HCT116 (cell line): ENCODE data around the gene OR10A6. TPM values are rescaled to one million over a fixed set of nuclear protein-coding genes. Genes with fewer than 3 reads are reported as not detected.

Experiments
- ATAC-seq: fragments of 200-7000 bp; cut with Tn5 transposase; 2 replicates; pipeline ENCODE4 v1.9.1; 2020; ENCODE audit warnings: mild to moderate bottlenecking, moderate library complexity
- BruUV-seq: library from RNA; stranded (reverse); fragments of 400-500 nt; replicated peaks from 2 replicates; lab custom pipeline; 2021; lab: Mats Ljungman, UMichigan
- CTCF ChIA-PET: fragments of 300-600 bp; sonication (Branson Sonifier 250); formaldehyde crosslinking; loops from one replicate; lab custom pipeline; 2021; ENCODE audit warnings: antibody characterized with exemption; lab: Charles Lee
- POLR2A ChIA-PET: fragments of 300-600, 350-600 bp; sonication (Branson Sonifier 250); formaldehyde crosslinking; loops from one replicate; lab custom pipeline; 2021; ENCODE audit warnings: antibody characterized with exemption; lab: Charles Lee
- RAD21 ChIA-PET, 2 experiments: fragments of 300-600 bp; sonication (Branson Sonifier 250); formaldehyde crosslinking; loops; one replicate each; lab custom pipeline; 2023; ENCODE audit warnings: low total read pairs in 2 of 2; ENCODE audit not compliant: uncharacterized antibody in 2 of 2, unreplicated experiment in 2 of 2, low non-redundant PET in 1 of 2; lab: Charles Lee
- DNase-seq: peaks from one replicate; pipeline ENCODE4 v3.0.0-alpha.2; 2010; ENCODE audit warnings: low read depth, low spot score
- H2AFZ ChIP-seq: fragments of 200-600 bp; shearing (Covaris generic), sonication (generic); 2 replicates; pipeline ENCODE4 v1.6.1; 2017; ENCODE audit warnings: low read depth, mixed run types, mixed read lengths, antibody characterized with exemption, low read length; ENCODE audit not compliant: poor library complexity, severe bottlenecking
- H3K27ac ChIP-seq: 2 replicates; pipeline ENCODE4 v1.5.1; 2012; ENCODE audit warnings: low read depth, low read length
- H3K27me3 ChIP-seq: fragments of 200-600 bp; sonication (generic); 2 replicates; pipeline ENCODE4 v1.6.1; 2016; ENCODE audit warnings: mixed run types, low read length, mixed read lengths; ENCODE audit not compliant: insufficient read depth
- H3K36me3 ChIP-seq, 2 experiments: fragments of 200-500 bp in 1 of 2; fragments of 200-600 bp in 1 of 2; sonication (Bioruptor generic) in 1 of 2; sonication (generic) in 1 of 2; 2 replicates each; pipeline versions ENCODE4 v1.5.1 to v1.6.1; 2014 to 2016; ENCODE audit warnings: low read length in 2 of 2, inconsistent platforms in 1 of 2, mixed read lengths in 1 of 2, mixed run types in 1 of 2; ENCODE audit not compliant: insufficient read depth in 2 of 2, control insufficient read depth in 1 of 2
- H3K4me1 ChIP-seq, 2 experiments: fragments of 200-600 bp in 1 of 2; sonication (generic) in 1 of 2; 2 replicates each; pipeline versions ENCODE4 v1.5.1 to v1.6.1; 2012 to 2017; ENCODE audit warnings: low read length in 2 of 2, inconsistent platforms in 1 of 2, mild to moderate bottlenecking in 1 of 2, mixed read lengths in 1 of 2, mixed run types in 1 of 2, moderate library complexity in 1 of 2; ENCODE audit not compliant: insufficient read depth in 2 of 2, control insufficient read depth in 1 of 2
- H3K4me2 ChIP-seq: fragments of 200-600 bp; sonication (generic); 2 replicates; pipeline ENCODE4 v1.6.1; 2017; ENCODE audit warnings: mixed run types, low read length, mixed read lengths
- H3K4me3 ChIP-seq, 2 experiments: fragments of 200-600 bp in 1 of 2; sonication (generic) in 1 of 2; replicated peaks in 1 of 2; 2 replicates each; pipeline ENCODE4 v1.5.1; 2011 to 2016; ENCODE audit warnings: low read length in 2 of 2, control low read depth in 1 of 2, low read depth in 1 of 2, mild to moderate bottlenecking in 1 of 2, mixed read lengths in 1 of 2, mixed run types in 1 of 2
- H3K79me2 ChIP-seq: fragments of 200-600 bp; sonication (generic); 2 replicates; pipeline ENCODE4 v1.6.1; 2017; ENCODE audit warnings: mild to moderate bottlenecking, mixed run types, low read length, moderate library complexity, mixed read lengths; ENCODE audit not compliant: insufficient read depth
- H3K9ac ChIP-seq: fragments of 200-600 bp; sonication (generic); 2 replicates; pipeline ENCODE4 v1.6.1; 2016; ENCODE audit warnings: low read length, mixed read lengths
- H3K9me2 ChIP-seq: fragments of 200-600 bp; sonication (generic), shearing (Covaris generic); 2 replicates; pipeline ENCODE4 v1.6.1; 2017; ENCODE audit warnings: mixed run types, mild to moderate bottlenecking, moderate library complexity; ENCODE audit not compliant: insufficient read depth
- H3K9me3 ChIP-seq, 2 experiments: fragments of 200-500 bp in 1 of 2; fragments of 200-600 bp in 1 of 2; sonication (Bioruptor generic) in 1 of 2; sonication (generic) in 1 of 2; 2 replicates each; pipeline ENCODE4 v1.6.1; 2014 to 2017; ENCODE audit warnings: low read length in 2 of 2, mixed read lengths in 2 of 2, inconsistent platforms in 1 of 2, low read depth in 1 of 2, mild to moderate bottlenecking in 1 of 2, mixed run types in 1 of 2, moderate library complexity in 1 of 2; ENCODE audit not compliant: control insufficient read depth in 1 of 2, insufficient read depth in 1 of 2
- H4K20me1 ChIP-seq: fragments of 200-600 bp; sonication (generic), shearing (Covaris generic); 2 replicates; pipeline ENCODE4 v1.6.1; 2017; ENCODE audit warnings: mixed run types, mild to moderate bottlenecking, moderate library complexity; ENCODE audit not compliant: insufficient read depth
- CBX3 ChIP-seq: IDR thresholded peaks from 2 replicates; pipeline ENCODE4 v1.6.1; 2012; ENCODE audit warnings: low read depth
- EGR1 ChIP-seq: IDR thresholded peaks from 2 replicates; pipeline ENCODE4 v1.6.1; 2012; ENCODE audit warnings: low read depth
- EZH2 ChIP-seq: fragments of 200-600 bp; sonication (generic); IDR thresholded peaks from 2 replicates; pipeline ENCODE4 v1.6.1; 2017; ENCODE audit warnings: antibody characterized with exemption, mixed run types
- EZH2phosphoT487 ChIP-seq: fragments of 200-600 bp; IDR thresholded peaks from 2 replicates; pipeline ENCODE4 v1.6.1; 2018; ENCODE audit warnings: antibody characterized with exemption, borderline replicate concordance
- FOSL1 ChIP-seq: IDR thresholded peaks from 2 replicates; pipeline ENCODE4 v1.6.1; 2012; ENCODE audit warnings: low read depth
- MAX ChIP-seq: IDR thresholded peaks from 2 replicates; pipeline ENCODE4 v1.6.1; 2012
- POLR2AphosphoS5 ChIP-seq: IDR thresholded peaks from 2 replicates; pipeline ENCODE4 v1.6.1; 2011; ENCODE audit warnings: mild to moderate bottlenecking, low read depth, low read length, moderate library complexity
- RAD21 ChIP-seq: IDR thresholded peaks from 2 replicates; pipeline ENCODE4 v1.6.1; 2012; ENCODE audit warnings: low read depth, mild to moderate bottlenecking
- REST ChIP-seq: IDR thresholded peaks from 2 replicates; pipeline ENCODE4 v1.6.1; 2012; ENCODE audit warnings: low read depth
- SP1 ChIP-seq: IDR thresholded peaks from 2 replicates; pipeline ENCODE4 v1.6.1; 2012; ENCODE audit warnings: low read depth
- SRF ChIP-seq: IDR thresholded peaks from 2 replicates; pipeline ENCODE4 v1.6.1; 2012; ENCODE audit warnings: low read depth
- YY1 ChIP-seq: IDR thresholded peaks from 2 replicates; pipeline ENCODE4 v1.6.1; 2011; ENCODE audit warnings: low read length, low read depth, moderate library complexity, mild to moderate bottlenecking; ENCODE audit not compliant: insufficient replicate concordance; ENCODE audit errors: extremely low read depth
- ZBTB33 ChIP-seq: IDR thresholded peaks from 2 replicates; pipeline ENCODE4 v1.6.1; 2011; ENCODE audit warnings: mild to moderate bottlenecking, low read length, moderate library complexity; ENCODE audit not compliant: insufficient replicate concordance; ENCODE audit errors: extremely low read depth
- ZFX ChIP-seq: fragments of 450-650 bp; IDR thresholded peaks from 2 replicates; pipeline ENCODE4 v1.6.1; 2017
- ZNF274 ChIP-seq: fragments of 200-500 bp; sonication (Bioruptor generic); IDR thresholded peaks from 2 replicates; pipeline ENCODE4 v1.6.1; 2014; ENCODE audit warnings: mild to moderate bottlenecking, low read depth, low read length, inconsistent platforms
- intact Hi-C: fragments of 100-400 bp; cut with micrococcal nuclease; formaldehyde crosslinking; loops from 2 replicates; pipeline ENCODE4 v1.10.0; 2022
- total RNA-seq: library from RNA; stranded (reverse); gene quantifications from one replicate; pipeline ENCODE4 v1.2.1, GENCODE V29; 2021; ENCODE audit not compliant: unreplicated experiment

OR10A6 gene
- total RNA-seq, 1 experiment from 2014 or later: not detected

- no peaks in the 10 kb centered on the region for H3K36me3 ChIP-seq
- H2AFZ ChIP-seq: no peak overlapping the region
- H3K9ac ChIP-seq: no peak overlapping the region
- peaks cover 27% of the 10 kb centered on the region for H3K27me3 ChIP-seq
- H3K79me2 ChIP-seq: no peaks in the 10 kb centered on the region
- CTCF ChIA-PET: interaction anchor here (2.3 kb wide), 1 partner anchor 93 kb away, joined by 22 read pairs; the partner anchor contains the start of gene EIF3F
- H3K4me3 ChIP-seq: no peak overlapping the region
- no peaks in the 10 kb centered on the region for H3K9me2 ChIP-seq
- H3K27ac ChIP-seq: no peak overlapping the region
- H3K9me3 ChIP-seq: no peaks in the 10 kb centered on the region
- intact Hi-C loops: loop anchor here (10.0 kb wide), 1 partner anchor 201 kb away; no protein-coding TSS in a partner anchor
- DNase-seq (no peak), ATAC-seq (no peak)
- H3K4me1 ChIP-seq: no peaks in the 10 kb centered on the region
- H3K4me2 ChIP-seq: no peak overlapping the region
- RAD21 ChIA-PET: no interaction called here
- POLR2A ChIA-PET: no interaction called here
- H4K20me1 ChIP-seq: no peaks in the 10 kb centered on the region
- TF ChIP-seq EZH2phosphoT487 (no peak), FOSL1 (no peak), ZNF274 (no peak), ZFX (no peak), YY1 (no peak), EGR1 (no peak), RAD21 (no peak), POLR2AphosphoS5 (no peak), CBX3 (no peak), ZBTB33 (no peak), SRF (no peak), REST (no peak), MAX (no peak), EZH2 (no peak), SP1 (no peak)
- no TSS peak for BruUV-seq
Observed at GRCh38 chr11:7894251-7894650, 36.8 kb downstream of the OR10A6 start.
